SK-N-MC (cell line): ENCODE data around the gene ZNF660.
"Not testable (repeated sequence)": the region's sequence is repeated elsewhere in the genome, so short reads cannot be mapped to it uniquely, and the experiment has no call there.

Experiments used
- DNase-seq: peaks from one replicate; pipeline ENCODE4 v3.0.0-alpha.2; 2011; ENCODE audit warnings: low read depth, low spot score
- H3K27ac ChIP-seq: fragments of 200-600 bp; sonication (generic); 2 replicates; pipeline ENCODE4 v1.5.1; 2016; ENCODE audit warnings: mixed run types
- H3K36me3 ChIP-seq: fragments of 200-600 bp; sonication (generic); 2 replicates; pipeline ENCODE4 v1.6.1; 2017; ENCODE audit warnings: antibody characterized with exemption, low read length, mixed read lengths; ENCODE audit not compliant: insufficient read depth
- H3K4me3 ChIP-seq: fragments of 200-600 bp; sonication (generic); 2 replicates; pipeline ENCODE4 v1.5.1; 2016
- H3K9ac ChIP-seq: fragments of 200-600 bp; sonication (generic); 2 replicates; pipeline ENCODE4 v1.8.0; 2017; ENCODE audit warnings: mixed run types, mixed read lengths; ENCODE audit not compliant: insufficient read length
- H3K9me3 ChIP-seq: fragments of 200-600 bp; sonication (generic); 2 replicates; pipeline ENCODE4 v1.6.1; 2017; ENCODE audit warnings: low read depth, mild to moderate bottlenecking, antibody characterized with exemption, low read length, moderate library complexity, mixed read lengths
- EZH2 ChIP-seq: fragments of 200-600 bp; sonication (generic); IDR thresholded peaks from one replicate; pipeline ENCODE4 v1.6.1; 2017; ENCODE audit warnings: antibody characterized with exemption
- FOXP2 ChIP-seq: optimal IDR thresholded peaks from 2 replicates; pipeline ENCODE3; 2011; ENCODE audit warnings: mild to moderate bottlenecking, moderate library complexity; ENCODE audit not compliant: insufficient read depth; ENCODE audit errors: extremely low read length, control extremely low read depth
- POLR2AphosphoS5 ChIP-seq: IDR thresholded peaks from 2 replicates; pipeline ENCODE4 v1.6.1; 2012; ENCODE audit warnings: mild to moderate bottlenecking, low read depth, low read length, borderline replicate concordance

ZNF660 gene

GRCh38 chr3:44571024-44571423, 13.7 kb upstream of the ZNF660 start:
- TF ChIP-seq POLR2AphosphoS5, result no peak
- no peak for TF ChIP-seq FOXP2
- no peak for TF ChIP-seq EZH2
- no peaks in the 10 kb centered on the region for H3K9me3 ChIP-seq
- H3K9ac ChIP-seq, result no peak overlapping the region
- no peak overlapping the region for H3K27ac ChIP-seq
- H3K4me3 ChIP-seq, result no peak overlapping the region
- no peak for DNase-seq
- H3K36me3 ChIP-seq, result no peaks in the 10 kb centered on the region

- Histone ChIP-seq H3K4me3 (no peak overlapping the region), H3K9ac (no peak overlapping the region), H3K36me3 (no peaks in the 10 kb centered on the region), H3K27ac (no peak overlapping the region), H3K9me3 (no peaks in the 10 kb centered on the region)
- TF ChIP-seq FOXP2 (no peak), POLR2AphosphoS5 (no peak), EZH2 (no peak)
- no peak for DNase-seq
These were observed 8.2 kb upstream of the ZNF660 start for GRCh38 chr3:44576613-44577012.

GRCh38 chr3:44577354-44577952, 7.3 kb upstream of the ZNF660 start:
- not testable (repeated sequence) for H3K36me3 ChIP-seq, DNase-seq, H3K27ac ChIP-seq, H3K4me3 ChIP-seq, H3K9ac ChIP-seq, H3K9me3 ChIP-seq

GRCh38 chr3:44578316-44578715, 6.4 kb upstream of the ZNF660 start:
- not testable (repeated sequence) for H3K4me3 ChIP-seq, H3K9ac ChIP-seq, DNase-seq, H3K9me3 ChIP-seq, H3K27ac ChIP-seq, H3K36me3 ChIP-seq

- H3K36me3 ChIP-seq, H3K9me3 ChIP-seq, H3K27ac ChIP-seq, DNase-seq, H3K9ac ChIP-seq, H3K4me3 ChIP-seq: not testable (repeated sequence)
These were observed 5.7 kb upstream of the ZNF660 start for GRCh38 chr3:44578924-44579515.

- H3K9me3 ChIP-seq, H3K9ac ChIP-seq, H3K4me3 ChIP-seq, H3K36me3 ChIP-seq, H3K27ac ChIP-seq, DNase-seq: not testable (repeated sequence)
These were observed 5.0 kb upstream of the ZNF660 start for GRCh38 chr3:44579749-44580148.

GRCh38 chr3:44580971-44581370, 3.8 kb upstream of the ZNF660 start:
- not testable (repeated sequence) for H3K27ac ChIP-seq, H3K36me3 ChIP-seq, H3K9me3 ChIP-seq, H3K9ac ChIP-seq, H3K4me3 ChIP-seq, DNase-seq

GRCh38 chr3:44596621-44597020, 11.9 kb downstream of the ZNF660 start:
- H3K36me3 ChIP-seq, result no peaks in the 10 kb centered on the region
- no peaks in the 10 kb centered on the region for H3K9me3 ChIP-seq

GRCh38 chr3:44601749-44602148, 17.0 kb downstream of the ZNF660 start:
- H3K9ac ChIP-seq, result no peak overlapping the region
- no peak for TF ChIP-seq POLR2AphosphoS5
- no peak for TF ChIP-seq FOXP2
- TF ChIP-seq EZH2, result no peak
- DNase-seq, result no peak
- H3K36me3 ChIP-seq, result no peaks in the 10 kb centered on the region
- no peak overlapping the region for H3K27ac ChIP-seq
- H3K9me3 ChIP-seq, result no peaks in the 10 kb centered on the region
- no peak overlapping the region for H3K4me3 ChIP-seq

More at GRCh38 chr3:44596621-44597020, 11.9 kb downstream of the ZNF660 start:
- DNase-seq, result no peak
- Histone ChIP-seq H3K27ac (no peak overlapping the region), H3K4me3 (no peak overlapping the region), H3K9ac (no peak overlapping the region)
- no peak for TF ChIP-seq POLR2AphosphoS5
- no peak for TF ChIP-seq EZH2
- TF ChIP-seq FOXP2, result no peak

GRCh38 chr3:44612678-44613077, 27.9 kb downstream of the ZNF660 start:
- H3K4me3 ChIP-seq, result no peak overlapping the region
- H3K27ac ChIP-seq, result no peak overlapping the region
- DNase-seq, result no peak
- TF ChIP-seq EZH2 (no peak), POLR2AphosphoS5 (no peak), FOXP2 (no peak)
- H3K9ac ChIP-seq, result no peak overlapping the region
- H3K36me3 ChIP-seq, result no peaks in the 10 kb centered on the region
- no peaks in the 10 kb centered on the region for H3K9me3 ChIP-seq
